ENCODE measurements around the gene MROH7.

- TF ChIP-seq, protein P1, sequence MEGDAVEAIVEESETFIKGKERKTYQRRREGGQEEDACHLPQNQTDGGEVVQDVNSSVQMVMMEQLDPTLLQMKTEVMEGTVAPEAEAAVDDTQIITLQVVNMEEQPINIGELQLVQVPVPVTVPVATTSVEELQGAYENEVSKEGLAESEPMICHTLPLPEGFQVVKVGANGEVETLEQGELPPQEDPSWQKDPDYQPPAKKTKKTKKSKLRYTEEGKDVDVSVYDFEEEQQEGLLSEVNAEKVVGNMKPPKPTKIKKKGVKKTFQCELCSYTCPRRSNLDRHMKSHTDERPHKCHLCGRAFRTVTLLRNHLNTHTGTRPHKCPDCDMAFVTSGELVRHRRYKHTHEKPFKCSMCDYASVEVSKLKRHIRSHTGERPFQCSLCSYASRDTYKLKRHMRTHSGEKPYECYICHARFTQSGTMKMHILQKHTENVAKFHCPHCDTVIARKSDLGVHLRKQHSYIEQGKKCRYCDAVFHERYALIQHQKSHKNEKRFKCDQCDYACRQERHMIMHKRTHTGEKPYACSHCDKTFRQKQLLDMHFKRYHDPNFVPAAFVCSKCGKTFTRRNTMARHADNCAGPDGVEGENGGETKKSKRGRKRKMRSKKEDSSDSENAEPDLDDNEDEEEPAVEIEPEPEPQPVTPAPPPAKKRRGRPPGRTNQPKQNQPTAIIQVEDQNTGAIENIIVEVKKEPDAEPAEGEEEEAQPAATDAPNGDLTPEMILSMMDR (IDR thresholded peaks at IDR 0.05): no peak
- TF ChIP-seq POLR2A (IDR thresholded peaks at IDR 0.05): no peak
These were observed 25.9 kb upstream of the MROH7 start for GRCh38 chr1:54615531-54616279.
